Smooth muscle cell (in vitro differentiated cells): ENCODE measurements around the gene HK2. TPM values are rescaled to one million over a fixed set of nuclear protein-coding genes. Genes with fewer than 3 reads are reported as not detected.
A peak's percentile ranks its signal among the peaks of the same experiment; 100 is the strongest.
"Not testable (repeated sequence)": the region's sequence is repeated elsewhere in the genome, so short reads cannot be mapped to it uniquely, and the experiment has no call there.

Experiments used
- DNase-seq: peaks from one replicate; lab custom pipeline; 2025; ENCODE audit not compliant: unreplicated experiment; lab: John Stamatoyannopoulos, UW
- H2AFZ ChIP-seq: fragments of 200-600 bp; sonication (generic); 2 replicates; pipeline ENCODE4 v1.6.0; 2016; ENCODE audit warnings: antibody characterized with exemption, low read depth, mild to moderate bottlenecking
- H3F3A ChIP-seq: fragments of 200-600 bp; sonication (generic); 2 replicates; pipeline ENCODE4 v1.6.0; 2017; ENCODE audit warnings: antibody characterized with exemption, low read depth
- H3K27ac ChIP-seq: fragments of 200-600 bp; sonication (generic); 2 replicates; pipeline ENCODE4 v1.5.1; 2016; ENCODE audit warnings: low read depth, mild to moderate bottlenecking
- H3K27me3 ChIP-seq: fragments of 200-600 bp; sonication (generic); 2 replicates; pipeline ENCODE4 v1.6.1; 2016; ENCODE audit warnings: low read depth, mild to moderate bottlenecking
- H3K36me3 ChIP-seq: fragments of 200-600 bp; sonication (generic); 2 replicates; pipeline ENCODE4 v1.5.1; 2016; ENCODE audit warnings: low read depth
- H3K4me1 ChIP-seq: fragments of 200-600 bp; sonication (generic); 2 replicates; pipeline ENCODE4 v1.5.1; 2016; ENCODE audit warnings: low read depth
- H3K4me2 ChIP-seq: fragments of 200-600 bp; sonication (generic); 2 replicates; pipeline ENCODE4 v1.6.0; 2016; ENCODE audit warnings: mild to moderate bottlenecking
- H3K4me3 ChIP-seq: fragments of 200-600 bp; sonication (generic); 2 replicates; pipeline ENCODE4 v1.5.1; 2016; ENCODE audit warnings: mild to moderate bottlenecking
- H3K79me2 ChIP-seq: fragments of 200-600 bp; sonication (generic); 2 replicates; pipeline ENCODE4 v1.6.0; 2016; ENCODE audit warnings: low read depth, mild to moderate bottlenecking
- H3K9ac ChIP-seq: fragments of 200-600 bp; sonication (generic); 2 replicates; pipeline ENCODE4 v1.6.0; 2016; ENCODE audit warnings: low read depth
- H3K9me3 ChIP-seq: fragments of 200-600 bp; sonication (generic); replicated peaks from 2 replicates; pipeline ENCODE4 v1.5.1; 2016; ENCODE audit warnings: low read depth
- H4K20me1 ChIP-seq: fragments of 200-600 bp; sonication (generic); 2 replicates; pipeline ENCODE4 v1.6.0; 2016; ENCODE audit warnings: low read depth
- WGBS: methylation state at CpG from one replicate; pipeline ENCODE4 v1.1.7; 2016; ENCODE audit warnings: low lambda C conversion rate; 5-methylcytosine and 5-hydroxymethylcytosine counted together
- polyA plus RNA-seq: library from polyadenylated mRNA; unstranded; fragments of >200 nt; fragmentation: Nextera tagmentation; extraction: Ambion mirVana; gene quantifications from 2 replicates; pipeline ENCODE4 v1.2.1, GENCODE V29; 2016
- total RNA-seq: library from RNA; depleted of rRNA; stranded (reverse); fragments of >200 nt; gene quantifications from 2 replicates; pipeline ENCODE4 v1.2.3, GENCODE V29; 2014
- TF ChIP-seq, protein P1 (sequence below): fragments of 200-600 bp; sonication (generic); IDR thresholded peaks from 2 replicates; pipeline ENCODE4 v1.5.1; 2017; ENCODE audit warnings: borderline replicate concordance, mild to moderate bottlenecking, antibody characterized with exemption; ENCODE audit not compliant: insufficient read depth, poor library complexity, severe bottlenecking

Gene HK2
- total and polyA plus RNA-seq, 2 experiments from 2014 or later = 20.3 to 38.0 TPM

- H3K4me2 ChIP-seq = no peak overlapping the region
- H3K4me3 ChIP-seq = no peak overlapping the region
- H3K79me2 ChIP-seq = no peaks in the 10 kb centered on the region
- H3K27me3 ChIP-seq = no peaks in the 10 kb centered on the region
- H3K36me3 ChIP-seq = no peaks in the 10 kb centered on the region
- peaks cover 12% of the 10 kb centered on the region for H3K4me1 ChIP-seq
- no peaks in the 10 kb centered on the region for H4K20me1 ChIP-seq
- peak overlapping the region; percentile 95 for H3K27ac ChIP-seq
- H3K9ac ChIP-seq = no peak overlapping the region
- peaks cover 18% of the 10 kb centered on the region for H3F3A ChIP-seq
- no peaks in the 10 kb centered on the region for H3K9me3 ChIP-seq
- TF ChIP-seq, protein P1, sequence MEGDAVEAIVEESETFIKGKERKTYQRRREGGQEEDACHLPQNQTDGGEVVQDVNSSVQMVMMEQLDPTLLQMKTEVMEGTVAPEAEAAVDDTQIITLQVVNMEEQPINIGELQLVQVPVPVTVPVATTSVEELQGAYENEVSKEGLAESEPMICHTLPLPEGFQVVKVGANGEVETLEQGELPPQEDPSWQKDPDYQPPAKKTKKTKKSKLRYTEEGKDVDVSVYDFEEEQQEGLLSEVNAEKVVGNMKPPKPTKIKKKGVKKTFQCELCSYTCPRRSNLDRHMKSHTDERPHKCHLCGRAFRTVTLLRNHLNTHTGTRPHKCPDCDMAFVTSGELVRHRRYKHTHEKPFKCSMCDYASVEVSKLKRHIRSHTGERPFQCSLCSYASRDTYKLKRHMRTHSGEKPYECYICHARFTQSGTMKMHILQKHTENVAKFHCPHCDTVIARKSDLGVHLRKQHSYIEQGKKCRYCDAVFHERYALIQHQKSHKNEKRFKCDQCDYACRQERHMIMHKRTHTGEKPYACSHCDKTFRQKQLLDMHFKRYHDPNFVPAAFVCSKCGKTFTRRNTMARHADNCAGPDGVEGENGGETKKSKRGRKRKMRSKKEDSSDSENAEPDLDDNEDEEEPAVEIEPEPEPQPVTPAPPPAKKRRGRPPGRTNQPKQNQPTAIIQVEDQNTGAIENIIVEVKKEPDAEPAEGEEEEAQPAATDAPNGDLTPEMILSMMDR = no peak
- over 99% methylated on average over 7 of the region's 7 CpGs for WGBS
- no peak overlapping the region for H2AFZ ChIP-seq
- DNase-seq = no peak
Measured at GRCh38 chr2:74891136-74891764, 57.3 kb downstream of the HK2 start.

DNA sequence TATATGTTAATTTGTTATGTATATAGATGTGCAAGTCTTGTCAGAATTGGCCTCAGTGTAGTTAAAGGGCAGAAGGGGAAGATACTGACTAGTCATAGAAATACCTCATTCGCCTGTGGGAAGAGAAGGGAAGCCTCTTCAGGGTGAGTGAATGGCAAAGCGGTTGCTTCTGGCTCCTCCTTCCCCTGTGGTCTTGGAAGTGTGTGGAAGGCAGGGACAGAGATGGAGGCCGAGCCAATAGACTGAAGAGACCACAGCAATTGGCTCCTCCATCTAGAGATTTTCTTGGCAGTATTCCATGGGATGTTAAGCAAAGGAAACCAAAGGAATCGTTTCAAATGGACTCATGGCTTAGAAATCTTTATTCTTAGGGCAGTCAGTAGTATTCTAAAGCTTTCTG, 57.9 kb downstream of the HK2 start:
- H3K4me3 ChIP-seq, H3K9ac ChIP-seq, H3K79me2 ChIP-seq, H3K9me3 ChIP-seq, H3K4me2 ChIP-seq, H3K4me1 ChIP-seq, H3K27me3 ChIP-seq, H3K36me3 ChIP-seq, H2AFZ ChIP-seq, H4K20me1 ChIP-seq, DNase-seq: not testable (repeated sequence)
- Histone ChIP-seq H3F3A (peaks cover 15% of the 10 kb centered on the region), H3K27ac (peak overlapping the region; percentile 95)
- WGBS = 59% methylated on average over 4 of the region's 4 CpGs

GRCh38 chr2:74892609-74893008, 58.7 kb downstream of the HK2 start:
- H3K4me3 ChIP-seq = no peak overlapping the region
- TF ChIP-seq, protein P1 = no peak
- no peak overlapping the region for H2AFZ ChIP-seq
- H3K27ac ChIP-seq = peak overlapping the region; percentile 95
- no peaks in the 10 kb centered on the region for H3K9me3 ChIP-seq
- peaks cover 8% of the 10 kb centered on the region for H3F3A ChIP-seq
- H3K27me3 ChIP-seq = no peaks in the 10 kb centered on the region
- no peak for DNase-seq
- peak overlapping the region; percentile 63 for H3K9ac ChIP-seq
- H3K4me1 ChIP-seq = peaks cover 4% of the 10 kb centered on the region
- H3K4me2 ChIP-seq = peak overlapping the region; percentile 49
- H3K79me2 ChIP-seq = no peaks in the 10 kb centered on the region
- no peaks in the 10 kb centered on the region for H3K36me3 ChIP-seq
- no peaks in the 10 kb centered on the region for H4K20me1 ChIP-seq
- WGBS = 85% methylated on average over 5 of the region's 5 CpGs

- DNase-seq = no peak
- peak overlapping the region; percentile 95 for H3K27ac ChIP-seq
- TF ChIP-seq, protein P1 = no peak
- H3K4me1 ChIP-seq = peaks cover 4% of the 10 kb centered on the region
- H3K36me3 ChIP-seq = no peaks in the 10 kb centered on the region
- H3K27me3 ChIP-seq = no peaks in the 10 kb centered on the region
- H3K4me2 ChIP-seq = peak overlapping the region; percentile 49
- no peaks in the 10 kb centered on the region for H3K9me3 ChIP-seq
- peak overlapping the region; percentile 22 for H3K9ac ChIP-seq
- H2AFZ ChIP-seq = no peak overlapping the region
- H3K4me3 ChIP-seq = no peak overlapping the region
- H3F3A ChIP-seq = peaks cover 8% of the 10 kb centered on the region
- no peaks in the 10 kb centered on the region for H4K20me1 ChIP-seq
- H3K79me2 ChIP-seq = no peaks in the 10 kb centered on the region
- 11% methylated on average over 5 of the region's 5 CpGs for WGBS
Measured at GRCh38 chr2:74893332-74893731, 59.4 kb downstream of the HK2 start.
